Liver (tissue), 9 donors: ENCODE data around the gene LYRM4. TPM values are rescaled to one million over a fixed set of nuclear protein-coding genes. Genes with fewer than 3 reads are reported as not detected.

Experiments used
- DNase-seq: peaks from one replicate; pipeline ENCODE4 v3.0.0-alpha.2; 2017; ENCODE audit warnings: low spot score
- H3K27ac ChIP-seq, 2 donors: one replicate each; pipeline ENCODE4 v1.7.0; 2013; ENCODE audit warnings: inconsistent platforms in 2 of 2, low read length in 2 of 2, control low read depth in 1 of 2, low read depth in 1 of 2, mild to moderate bottlenecking in 1 of 2
- H3K27me3 ChIP-seq, 4 donors: one replicate each; pipeline versions ENCODE4 v1.6.1 to v1.7.0; 2013; ENCODE audit warnings: low read length in 3 of 4, inconsistent platforms in 1 of 4, mild to moderate bottlenecking in 1 of 4, moderate library complexity in 1 of 4; ENCODE audit not compliant: control insufficient read depth in 4 of 4, insufficient read depth in 4 of 4
- H3K36me3 ChIP-seq, 4 donors: one replicate each; pipeline versions ENCODE4 v1.6.1 to v1.7.0; 2013; ENCODE audit warnings: low read length in 3 of 4, mild to moderate bottlenecking in 3 of 4, low read depth in 1 of 4, moderate library complexity in 1 of 4; ENCODE audit not compliant: control insufficient read depth in 4 of 4, insufficient read depth in 3 of 4
- H3K4me1 ChIP-seq, 4 donors: one replicate each; pipeline versions ENCODE4 v1.6.1 to v1.7.0; 2013; ENCODE audit warnings: low read length in 3 of 4, mild to moderate bottlenecking in 3 of 4, moderate library complexity in 1 of 4; ENCODE audit not compliant: control insufficient read depth in 4 of 4, insufficient read depth in 4 of 4
- H3K4me3 ChIP-seq, 3 donors: one replicate each; pipeline versions ENCODE4 v1.6.1 to v1.7.0; 2013; ENCODE audit warnings: low read length in 3 of 3, control low read depth in 1 of 3, low read depth in 1 of 3, mild to moderate bottlenecking in 1 of 3
- H3K9ac ChIP-seq, 2 donors: one replicate each; pipeline ENCODE4 v1.7.0; 2013; ENCODE audit warnings: low read length in 2 of 2, mild to moderate bottlenecking in 2 of 2, moderate library complexity in 2 of 2, control low read depth in 1 of 2, low read depth in 1 of 2
- H3K9me3 ChIP-seq, 4 donors: one replicate each; pipeline versions ENCODE4 v1.6.1 to v1.7.0; 2013; ENCODE audit warnings: low read length in 3 of 4; ENCODE audit not compliant: control insufficient read depth in 4 of 4
- EGR1 ChIP-seq, 2 donors: IDR thresholded peaks; 2 replicates each; pipeline ENCODE4 v1.6.1; 2016 to 2018; ENCODE audit warnings: antibody characterized with exemption in 2 of 2, low read depth in 2 of 2
- FOXA1 ChIP-seq: IDR thresholded peaks from 2 replicates; pipeline ENCODE4 v1.6.1; 2016; ENCODE audit warnings: antibody characterized with exemption
- HNF4A ChIP-seq, 2 donors: conservative IDR thresholded peaks; 2 replicates each; pipeline ENCODE4 v1.6.1; 2016; ENCODE audit warnings: antibody characterized with exemption in 2 of 2, mild to moderate bottlenecking in 2 of 2
- HNF4G ChIP-seq: IDR thresholded peaks from 2 replicates; pipeline ENCODE4 v1.6.1; 2016; ENCODE audit warnings: antibody characterized with exemption
- JUND ChIP-seq, 2 donors: IDR thresholded peaks; 2 replicates each; pipeline ENCODE4 v1.6.1; 2016; ENCODE audit warnings: antibody characterized with exemption in 2 of 2
- NR2F2 ChIP-seq: IDR thresholded peaks from 2 replicates; pipeline ENCODE4 v1.6.1; 2016; ENCODE audit warnings: antibody characterized with exemption
- RAD21 ChIP-seq, 2 donors: IDR thresholded peaks; 2 replicates each; pipeline ENCODE4 v1.6.1; 2016; ENCODE audit warnings: antibody characterized with exemption in 2 of 2, mild to moderate bottlenecking in 2 of 2
- RXRA ChIP-seq, 2 donors: IDR thresholded peaks; 2 replicates each; pipeline ENCODE4 v1.6.1; 2017 to 2018; ENCODE audit warnings: antibody characterized with exemption in 2 of 2, mild to moderate bottlenecking in 1 of 2
- SP1 ChIP-seq: IDR thresholded peaks from 2 replicates; pipeline ENCODE4 v1.6.1; 2018; ENCODE audit warnings: antibody characterized with exemption, mild to moderate bottlenecking
- YY1 ChIP-seq: IDR thresholded peaks from 2 replicates; pipeline ENCODE4 v1.6.1; 2016; ENCODE audit warnings: antibody characterized with exemption, mild to moderate bottlenecking
- WGBS: extraction: QIAGEN DNeasy Blood & Tissue Kit; methylation state at CpG from one replicate; pipeline ENCODE4 v1.1.7; 2013; 5-methylcytosine and 5-hydroxymethylcytosine counted together
- polyA plus RNA-seq, 2 donors: library from polyadenylated mRNA; stranded (reverse) in 1 of 2; unstranded in 1 of 2; fragments of 200-250 nt in 1 of 2; fragments of >200 nt in 1 of 2; fragmentation: Nextera tagmentation in 1 of 2; extraction: Ambion mirVana in 1 of 2; gene quantifications; one replicate each; pipeline versions ENCODE4 v1.2.1 to v1.2.3, GENCODE V29; 2013 to 2015
- total RNA-seq, 2 donors: library from RNA; depleted of rRNA; stranded (reverse); fragments of >200 nt; gene quantifications; one replicate each; pipeline ENCODE4 v1.2.3, GENCODE V29; 2014
- TF ChIP-seq, protein P1 (sequence below): IDR thresholded peaks from 2 replicates; pipeline ENCODE4 v1.6.1; 2016; ENCODE audit warnings: antibody characterized with exemption
- TF ChIP-seq, protein P2 (sequence below): IDR thresholded peaks from 2 replicates; pipeline ENCODE4 v1.6.1; 2016; ENCODE audit warnings: antibody characterized with exemption
- TF ChIP-seq, protein P3 (sequence below): IDR thresholded peaks from 2 replicates; pipeline ENCODE4 v1.6.1; 2016; ENCODE audit warnings: antibody characterized with exemption
- TF ChIP-seq, protein P4 (sequence below): IDR thresholded peaks from 2 replicates; pipeline ENCODE4 v1.6.1; 2016; ENCODE audit warnings: antibody characterized with exemption, mild to moderate bottlenecking
- TF ChIP-seq, protein P5 (sequence below): fragments of 150-350 bp; IDR thresholded peaks from 2 replicates; pipeline ENCODE4 v1.5.1; 2017; ENCODE audit warnings: improper control_type of control experiment, low read depth, low read length; ENCODE audit not compliant: missing input control
- donor health status: healthy.
- donor health status: healthy.
- donor health status: healthy.
- donor health status: healthy.
- donor health status: healthy.

LYRM4 gene
- total and polyA plus RNA-seq, 4 donors: 4.4 to 13.1 (median 6.5) TPM

DNA sequence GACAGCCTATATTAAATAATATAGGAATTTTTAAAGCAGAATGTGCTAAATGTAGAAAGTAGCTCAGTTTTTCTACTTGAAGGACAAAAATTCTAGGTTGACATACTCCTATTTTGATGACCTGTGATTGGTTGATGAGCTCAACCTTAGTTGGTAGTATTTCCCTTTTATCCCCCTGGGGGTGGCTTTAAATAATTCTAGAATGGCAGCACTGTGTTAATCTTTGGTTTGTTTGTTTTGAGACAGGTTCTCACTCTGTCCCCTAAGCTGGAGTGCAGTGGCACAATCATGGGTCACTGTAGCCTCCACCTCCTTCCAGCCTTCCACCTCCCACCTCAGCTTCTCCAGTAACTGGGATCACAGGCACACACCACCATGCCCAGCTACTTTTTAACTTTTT is 29.8 kb upstream of the LYRM4 start (continued):
- TF ChIP-seq, protein P1, sequence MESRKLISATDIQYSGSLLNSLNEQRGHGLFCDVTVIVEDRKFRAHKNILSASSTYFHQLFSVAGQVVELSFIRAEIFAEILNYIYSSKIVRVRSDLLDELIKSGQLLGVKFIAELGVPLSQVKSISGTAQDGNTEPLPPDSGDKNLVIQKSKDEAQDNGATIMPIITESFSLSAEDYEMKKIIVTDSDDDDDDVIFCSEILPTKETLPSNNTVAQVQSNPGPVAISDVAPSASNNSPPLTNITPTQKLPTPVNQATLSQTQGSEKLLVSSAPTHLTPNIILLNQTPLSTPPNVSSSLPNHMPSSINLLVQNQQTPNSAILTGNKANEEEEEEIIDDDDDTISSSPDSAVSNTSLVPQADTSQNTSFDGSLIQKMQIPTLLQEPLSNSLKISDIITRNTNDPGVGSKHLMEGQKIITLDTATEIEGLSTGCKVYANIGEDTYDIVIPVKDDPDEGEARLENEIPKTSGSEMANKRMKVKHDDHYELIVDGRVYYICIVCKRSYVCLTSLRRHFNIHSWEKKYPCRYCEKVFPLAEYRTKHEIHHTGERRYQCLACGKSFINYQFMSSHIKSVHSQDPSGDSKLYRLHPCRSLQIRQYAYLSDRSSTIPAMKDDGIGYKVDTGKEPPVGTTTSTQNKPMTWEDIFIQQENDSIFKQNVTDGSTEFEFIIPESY: no peak
- no peak for TF ChIP-seq HNF4A (conservative IDR thresholded peaks at IDR 0.05)
- no peak for TF ChIP-seq HNF4G
- TF ChIP-seq, protein P2, sequence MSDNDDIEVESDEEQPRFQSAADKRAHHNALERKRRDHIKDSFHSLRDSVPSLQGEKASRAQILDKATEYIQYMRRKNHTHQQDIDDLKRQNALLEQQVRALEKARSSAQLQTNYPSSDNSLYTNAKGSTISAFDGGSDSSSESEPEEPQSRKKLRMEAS: no peak
- TF ChIP-seq FOXA1: no peak
- TF ChIP-seq, protein P3, sequence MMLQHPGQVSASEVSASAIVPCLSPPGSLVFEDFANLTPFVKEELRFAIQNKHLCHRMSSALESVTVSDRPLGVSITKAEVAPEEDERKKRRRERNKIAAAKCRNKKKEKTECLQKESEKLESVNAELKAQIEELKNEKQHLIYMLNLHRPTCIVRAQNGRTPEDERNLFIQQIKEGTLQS: no peak
- TF ChIP-seq SP1: no peak

DNA sequence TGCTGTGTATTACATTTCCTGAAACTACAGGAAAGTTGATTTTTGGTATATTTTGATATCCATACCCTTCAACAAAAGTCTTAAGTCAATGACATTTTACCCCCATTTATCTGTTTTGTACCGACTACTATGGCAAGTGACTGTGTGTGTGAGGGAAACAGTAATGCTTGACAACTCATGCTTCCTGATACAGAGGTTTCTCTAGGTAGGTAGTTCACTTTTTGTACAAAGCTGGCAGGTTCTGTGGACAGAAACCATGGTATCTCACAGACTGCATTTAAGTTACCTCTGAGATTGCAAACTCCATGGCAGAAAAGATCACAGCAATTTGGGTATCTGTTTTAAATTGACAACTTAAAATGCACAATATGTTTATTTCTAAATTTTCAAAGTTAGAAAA is 29.3 kb upstream of the LYRM4 start:
- Histone ChIP-seq H3K27me3 (no peaks in the 10 kb centered on the region), H3K4me3 (no peak overlapping the region), H3K4me1 (peaks cover 0 to 3% (median 0%) of the 10 kb centered on the region in 4 donors), H3K27ac (no peak overlapping the region), H3K36me3 (no peaks in the 10 kb centered on the region), H3K9me3 (no peaks in the 10 kb centered on the region), H3K9ac (no peak overlapping the region)
- 97% methylated on average over 1 of the region's 1 CpG for WGBS
- TF ChIP-seq RAD21 (IDR thresholded peaks at IDR 0.05): no peak
- no peak for TF ChIP-seq SP1
- TF ChIP-seq, protein P3: no peak
- no peak for TF ChIP-seq HNF4A (conservative IDR thresholded peaks at IDR 0.05)
- no peak for TF ChIP-seq NR2F2
- no peak for TF ChIP-seq FOXA1
- no peak for TF ChIP-seq JUND (IDR thresholded peaks at IDR 0.05)
- no peak for TF ChIP-seq YY1
- DNase-seq: no peak

DNA sequence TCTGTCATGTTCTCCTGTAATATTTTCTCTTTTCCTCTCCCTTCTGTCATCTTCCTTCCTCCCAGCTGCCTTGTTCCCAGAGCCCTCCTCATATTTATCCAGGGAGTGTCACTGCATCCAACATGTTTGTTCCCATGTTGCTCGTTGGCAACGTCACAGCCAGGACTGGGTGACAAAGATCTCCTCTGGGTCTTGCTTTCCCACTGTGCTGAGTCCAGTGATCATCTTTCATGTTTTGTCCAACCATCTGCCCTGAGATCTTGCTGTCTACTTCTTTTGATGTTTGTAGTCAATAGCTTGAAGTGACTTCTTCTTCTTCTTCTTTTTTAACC is 27.2 kb upstream of the LYRM4 start:
- Histone ChIP-seq H3K27me3 (no peaks in the 10 kb centered on the region), H3K9me3 (no peaks in the 10 kb centered on the region), H3K36me3 (no peaks in the 10 kb centered on the region), H3K9ac (no peak overlapping the region), H3K27ac (no peak overlapping the region), H3K4me1 (peaks cover 0 to 3% (median 0%) of the 10 kb centered on the region in 4 donors), H3K4me3 (no peak overlapping the region)
- DNase-seq: no peak
- TF ChIP-seq, protein P4, sequence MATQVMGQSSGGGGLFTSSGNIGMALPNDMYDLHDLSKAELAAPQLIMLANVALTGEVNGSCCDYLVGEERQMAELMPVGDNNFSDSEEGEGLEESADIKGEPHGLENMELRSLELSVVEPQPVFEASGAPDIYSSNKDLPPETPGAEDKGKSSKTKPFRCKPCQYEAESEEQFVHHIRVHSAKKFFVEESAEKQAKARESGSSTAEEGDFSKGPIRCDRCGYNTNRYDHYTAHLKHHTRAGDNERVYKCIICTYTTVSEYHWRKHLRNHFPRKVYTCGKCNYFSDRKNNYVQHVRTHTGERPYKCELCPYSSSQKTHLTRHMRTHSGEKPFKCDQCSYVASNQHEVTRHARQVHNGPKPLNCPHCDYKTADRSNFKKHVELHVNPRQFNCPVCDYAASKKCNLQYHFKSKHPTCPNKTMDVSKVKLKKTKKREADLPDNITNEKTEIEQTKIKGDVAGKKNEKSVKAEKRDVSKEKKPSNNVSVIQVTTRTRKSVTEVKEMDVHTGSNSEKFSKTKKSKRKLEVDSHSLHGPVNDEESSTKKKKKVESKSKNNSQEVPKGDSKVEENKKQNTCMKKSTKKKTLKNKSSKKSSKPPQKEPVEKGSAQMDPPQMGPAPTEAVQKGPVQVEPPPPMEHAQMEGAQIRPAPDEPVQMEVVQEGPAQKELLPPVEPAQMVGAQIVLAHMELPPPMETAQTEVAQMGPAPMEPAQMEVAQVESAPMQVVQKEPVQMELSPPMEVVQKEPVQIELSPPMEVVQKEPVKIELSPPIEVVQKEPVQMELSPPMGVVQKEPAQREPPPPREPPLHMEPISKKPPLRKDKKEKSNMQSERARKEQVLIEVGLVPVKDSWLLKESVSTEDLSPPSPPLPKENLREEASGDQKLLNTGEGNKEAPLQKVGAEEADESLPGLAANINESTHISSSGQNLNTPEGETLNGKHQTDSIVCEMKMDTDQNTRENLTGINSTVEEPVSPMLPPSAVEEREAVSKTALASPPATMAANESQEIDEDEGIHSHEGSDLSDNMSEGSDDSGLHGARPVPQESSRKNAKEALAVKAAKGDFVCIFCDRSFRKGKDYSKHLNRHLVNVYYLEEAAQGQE: no peak
- no peak for TF ChIP-seq HNF4A (conservative IDR thresholded peaks at IDR 0.05)
- TF ChIP-seq, protein P2: no peak
- TF ChIP-seq RAD21 (IDR thresholded peaks at IDR 0.05): no peak
- TF ChIP-seq, protein P3: no peak
- TF ChIP-seq, protein P1: no peak
- TF ChIP-seq EGR1 (IDR thresholded peaks at IDR 0.05; ENCODE audit: low read depth in 2 of 2): no peak
- TF ChIP-seq, protein P5, sequence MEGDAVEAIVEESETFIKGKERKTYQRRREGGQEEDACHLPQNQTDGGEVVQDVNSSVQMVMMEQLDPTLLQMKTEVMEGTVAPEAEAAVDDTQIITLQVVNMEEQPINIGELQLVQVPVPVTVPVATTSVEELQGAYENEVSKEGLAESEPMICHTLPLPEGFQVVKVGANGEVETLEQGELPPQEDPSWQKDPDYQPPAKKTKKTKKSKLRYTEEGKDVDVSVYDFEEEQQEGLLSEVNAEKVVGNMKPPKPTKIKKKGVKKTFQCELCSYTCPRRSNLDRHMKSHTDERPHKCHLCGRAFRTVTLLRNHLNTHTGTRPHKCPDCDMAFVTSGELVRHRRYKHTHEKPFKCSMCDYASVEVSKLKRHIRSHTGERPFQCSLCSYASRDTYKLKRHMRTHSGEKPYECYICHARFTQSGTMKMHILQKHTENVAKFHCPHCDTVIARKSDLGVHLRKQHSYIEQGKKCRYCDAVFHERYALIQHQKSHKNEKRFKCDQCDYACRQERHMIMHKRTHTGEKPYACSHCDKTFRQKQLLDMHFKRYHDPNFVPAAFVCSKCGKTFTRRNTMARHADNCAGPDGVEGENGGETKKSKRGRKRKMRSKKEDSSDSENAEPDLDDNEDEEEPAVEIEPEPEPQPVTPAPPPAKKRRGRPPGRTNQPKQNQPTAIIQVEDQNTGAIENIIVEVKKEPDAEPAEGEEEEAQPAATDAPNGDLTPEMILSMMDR: no peak
- no peak for TF ChIP-seq RXRA (IDR thresholded peaks at IDR 0.05)
- TF ChIP-seq SP1: no peak
- no peak for TF ChIP-seq FOXA1
- 84% methylated on average over 2 of the region's 2 CpGs for WGBS
